Measurements from ENCODE around the gene TUFT1.
"Not testable (repeated sequence)": the region's sequence is repeated elsewhere in the genome, so short reads cannot be mapped to it uniquely, and the experiment has no call there.

The TUFT1 gene

GRCh38 chr1:151594143-151594625 is 54.1 kb downstream of the TUFT1 start:
- peak overlapping the region; percentile 67 to 73 for H3K4me3 Mint-ChIP-seq
- H3K27ac Mint-ChIP-seq = peak overlapping the region; percentile 56
- DNase-seq = peak; percentile 62
- peaks cover 7 to 10% of the 10 kb centered on the region in 2 donors for H3K4me1 Mint-ChIP-seq
- peaks cover 0 to 5% of the 10 kb centered on the region in 2 donors for H3K27me3 Mint-ChIP-seq
- ATAC-seq (replicated peaks) = peak; percentile 96 to 98
- peaks cover 6 to 15% of the 10 kb centered on the region in 2 donors for H3K9me3 Mint-ChIP-seq
- H3K36me3 Mint-ChIP-seq = peaks cover 0 to 4% of the 10 kb centered on the region in 2 donors

- H3K27me3 Mint-ChIP-seq = no peaks in the 10 kb centered on the region
Observed at GRCh38 chr1:151596166-151596953, 56.3 kb downstream of the TUFT1 start.

GRCh38 chr1:151602550-151602949 is 62.4 kb downstream of the TUFT1 start:
- DNase-seq; H3K9me3 Mint-ChIP-seq; H3K4me3 Mint-ChIP-seq; H3K36me3 Mint-ChIP-seq; H3K4me1 Mint-ChIP-seq; H3K27ac Mint-ChIP-seq; ATAC-seq (replicated peaks): not testable (repeated sequence)
- peaks cover 22 to 28% of the 10 kb centered on the region in 2 donors for H3K27me3 Mint-ChIP-seq

More at GRCh38 chr1:151596166-151596953, 56.3 kb downstream of the TUFT1 start:
- Mint-ChIP-seq H3K4me3 (no peak overlapping the region), H3K27ac (no peak overlapping the region), H3K4me1 (peaks cover 7 to 10% of the 10 kb centered on the region in 2 donors), H3K9me3 (peaks cover 0 to 3% of the 10 kb centered on the region in 2 donors), H3K36me3 (no peaks in the 10 kb centered on the region)
- ATAC-seq (replicated peaks) (no peak), DNase-seq (no peak)

GRCh38 chr1:151604291-151604690 is 64.2 kb downstream of the TUFT1 start:
- no peak overlapping the region for H3K4me3 Mint-ChIP-seq
- no peak overlapping the region for H3K27ac Mint-ChIP-seq
- H3K4me1 Mint-ChIP-seq = peaks cover 2 to 6% of the 10 kb centered on the region in 2 donors
- H3K9me3 Mint-ChIP-seq = no peaks in the 10 kb centered on the region
- peaks cover 30 to 35% of the 10 kb centered on the region in 2 donors for H3K27me3 Mint-ChIP-seq
- H3K36me3 Mint-ChIP-seq = no peaks in the 10 kb centered on the region
- no peak for DNase-seq
- no peak for ATAC-seq (replicated peaks)

- DNase-seq = no peak
- ATAC-seq (replicated peaks) = no peak
- no peaks in the 10 kb centered on the region for H3K36me3 Mint-ChIP-seq
- no peak overlapping the region for H3K4me3 Mint-ChIP-seq
- H3K9me3 Mint-ChIP-seq = no peaks in the 10 kb centered on the region
- peaks cover 2 to 7% of the 10 kb centered on the region in 2 donors for H3K4me1 Mint-ChIP-seq
- peaks cover 30 to 35% of the 10 kb centered on the region in 2 donors for H3K27me3 Mint-ChIP-seq
- H3K27ac Mint-ChIP-seq = no peak overlapping the region
Observed at GRCh38 chr1:151606384-151606783, 66.3 kb downstream of the TUFT1 start.

- ATAC-seq (replicated peaks) = no peak
- no peak overlapping the region for H3K4me3 Mint-ChIP-seq
- peaks cover 30 to 35% of the 10 kb centered on the region in 2 donors for H3K27me3 Mint-ChIP-seq
- H3K9me3 Mint-ChIP-seq = no peaks in the 10 kb centered on the region
- H3K36me3 Mint-ChIP-seq = no peaks in the 10 kb centered on the region
- no peak overlapping the region for H3K27ac Mint-ChIP-seq
- H3K4me1 Mint-ChIP-seq = peaks cover 2 to 10% of the 10 kb centered on the region in 2 donors
- DNase-seq = no peak
Observed at GRCh38 chr1:151606857-151607256, 66.7 kb downstream of the TUFT1 start.

- H3K27ac Mint-ChIP-seq = no peak overlapping the region
- DNase-seq = no peak
- H3K4me3 Mint-ChIP-seq = no peak overlapping the region
- ATAC-seq (replicated peaks) = no peak
- peaks cover 5 to 8% of the 10 kb centered on the region in 2 donors for H3K36me3 Mint-ChIP-seq
- no peaks in the 10 kb centered on the region for H3K9me3 Mint-ChIP-seq
- H3K4me1 Mint-ChIP-seq = peaks cover 19 to 34% of the 10 kb centered on the region in 2 donors
- peaks cover 23 to 26% of the 10 kb centered on the region in 2 donors for H3K27me3 Mint-ChIP-seq
Observed at GRCh38 chr1:151610142-151610541, 70.0 kb downstream of the TUFT1 start.

- peaks cover 5 to 11% of the 10 kb centered on the region in 2 donors for H3K36me3 Mint-ChIP-seq
- peak overlapping the region; percentile 78 for H3K27ac Mint-ChIP-seq
- DNase-seq (no peak), ATAC-seq (replicated peaks) (peak in 1 of 2 donors; percentile 6)
- H3K9me3 Mint-ChIP-seq = no peaks in the 10 kb centered on the region
- peak overlapping the region; percentile 96 to 98 for H3K4me3 Mint-ChIP-seq
- H3K4me1 Mint-ChIP-seq = peaks cover 24 to 39% of the 10 kb centered on the region in 2 donors
- peaks cover 17 to 21% of the 10 kb centered on the region in 2 donors for H3K27me3 Mint-ChIP-seq
Observed at GRCh38 chr1:151611288-151611790, 71.2 kb downstream of the TUFT1 start.

- peaks cover 22 to 35% of the 10 kb centered on the region in 2 donors for H3K4me1 Mint-ChIP-seq
- no peaks in the 10 kb centered on the region for H3K9me3 Mint-ChIP-seq
- ATAC-seq (replicated peaks) (peak; percentile 96 to 97), DNase-seq (peak; percentile 78)
- H3K4me3 Mint-ChIP-seq = peak within 1 kb of the TSS; percentile 96 to 98
- H3K36me3 Mint-ChIP-seq = peaks cover 5 to 11% of the 10 kb centered on the region in 2 donors
- H3K27me3 Mint-ChIP-seq = peaks cover 13 to 14% of the 10 kb centered on the region in 2 donors
- peak within 1 kb of the TSS; percentile 97 for H3K27ac Mint-ChIP-seq
Observed at GRCh38 chr1:151611832-151612500, 71.9 kb downstream of the TUFT1 start, which contains the start of gene SNX27. Gene SNX27, plus strand, starts transcription at chr1:151612050. Its CDS starts 152 bp downstream, at chr1:151612202.

- Mint-ChIP-seq H3K4me1 (peaks cover 23 to 35% of the 10 kb centered on the region in 2 donors), H3K27ac (peak overlapping the region; percentile 97), H3K36me3 (peaks cover 5 to 11% of the 10 kb centered on the region in 2 donors), H3K27me3 (peaks cover 6 to 7% of the 10 kb centered on the region in 2 donors), H3K4me3 (peak overlapping the region; percentile 96 to 98), H3K9me3 (no peaks in the 10 kb centered on the region)
- DNase-seq (peak; percentile 3), ATAC-seq (replicated peaks) (peak; percentile 24 to 27)
Observed at GRCh38 chr1:151612501-151613281, 72.6 kb downstream of the TUFT1 start.

GRCh38 chr1:151613282-151613780 is 73.2 kb downstream of the TUFT1 start:
- DNase-seq = no peak
- Mint-ChIP-seq H3K9me3 (no peaks in the 10 kb centered on the region), H3K27ac (peak overlapping the region; percentile 97), H3K4me3 (peak overlapping the region; percentile 96 to 98), H3K4me1 (peaks cover 23 to 35% of the 10 kb centered on the region in 2 donors), H3K36me3 (peaks cover 5 to 11% of the 10 kb centered on the region in 2 donors), H3K27me3 (peaks cover 2 to 3% of the 10 kb centered on the region in 2 donors)
- no peak for ATAC-seq (replicated peaks)

GRCh38 chr1:151615711-151616504 is 75.8 kb downstream of the TUFT1 start:
- Mint-ChIP-seq H3K27ac (no peak overlapping the region), H3K27me3 (no peaks in the 10 kb centered on the region), H3K4me1 (peaks cover 29 to 42% of the 10 kb centered on the region in 2 donors), H3K4me3 (no peak overlapping the region), H3K36me3 (peaks cover 5 to 11% of the 10 kb centered on the region in 2 donors), H3K9me3 (no peaks in the 10 kb centered on the region)
- no peak for DNase-seq
- ATAC-seq (replicated peaks) = no peak

GRCh38 chr1:151616505-151616849 is 76.4 kb downstream of the TUFT1 start:
- H3K4me1 Mint-ChIP-seq = peaks cover 29 to 39% of the 10 kb centered on the region in 2 donors
- H3K9me3 Mint-ChIP-seq = no peaks in the 10 kb centered on the region
- no peak overlapping the region for H3K4me3 Mint-ChIP-seq
- no peaks in the 10 kb centered on the region for H3K27me3 Mint-ChIP-seq
- ATAC-seq (replicated peaks) (no peak), DNase-seq (no peak)
- H3K36me3 Mint-ChIP-seq = peaks cover 5 to 11% of the 10 kb centered on the region in 2 donors
- no peak overlapping the region for H3K27ac Mint-ChIP-seq
